GM18951 (cell line): ENCODE measurements around the gene PIBF1.
"Not testable (repeated sequence)": the region's sequence is repeated elsewhere in the genome, so short reads cannot be mapped to it uniquely, and the experiment has no call there.

Experiments used
- POLR2A ChIP-seq: IDR thresholded peaks from 4 replicates; pipeline ENCODE4 v1.6.1; 2011; ENCODE audit warnings: mild to moderate bottlenecking; ENCODE audit not compliant: insufficient read length, insufficient read depth; ENCODE audit errors: extremely low read depth
- in situ Hi-C: fragments of 300-500 bp; cut with MboI; formaldehyde crosslinking; loops from one replicate; pipeline ENCODE4 v1.12.0; 2022; ENCODE audit warnings: low sequenced_read_pairs, mixed read lengths, inconsistent platforms; ENCODE audit not compliant: unreplicated experiment

Gene PIBF1

GRCh38 chr13:73036566-73036965, 254.6 kb downstream of the PIBF1 start:
- in situ Hi-C loops, result no loop called here
- no peak for TF ChIP-seq POLR2A

DNA sequence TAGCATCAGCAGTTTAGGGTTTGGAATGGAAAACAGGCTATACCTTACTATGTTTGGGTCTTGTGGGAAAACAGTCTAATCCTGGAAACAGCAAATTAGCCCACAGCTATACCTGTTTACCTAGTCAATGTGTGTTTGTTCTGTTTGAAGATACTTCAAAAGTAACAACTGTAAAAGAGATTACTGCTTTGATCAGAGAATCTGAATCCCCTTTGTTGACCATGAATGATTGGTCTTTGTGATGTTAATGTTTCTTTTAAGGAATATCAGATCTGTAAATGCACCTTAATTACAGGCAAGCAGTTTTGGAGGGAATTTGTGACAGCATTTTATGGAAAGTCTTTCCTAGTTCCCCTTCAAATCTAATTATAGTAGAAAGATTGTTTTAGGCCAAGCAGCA, 256.1 kb downstream of the PIBF1 start:
- no peak for TF ChIP-seq POLR2A
- in situ Hi-C loops, result no loop called here

- no peak for TF ChIP-seq POLR2A
- in situ Hi-C loops, result no loop called here
These were observed 257.5 kb downstream of the PIBF1 start for GRCh38 chr13:73039201-73040108.

- no peak for TF ChIP-seq POLR2A
- in situ Hi-C loops, result no loop called here
These were observed 258.6 kb downstream of the PIBF1 start for GRCh38 chr13:73040484-73040883.

GRCh38 chr13:73040968-73041596, 259.1 kb downstream of the PIBF1 start:
- in situ Hi-C loops, result no loop called here

DNA sequence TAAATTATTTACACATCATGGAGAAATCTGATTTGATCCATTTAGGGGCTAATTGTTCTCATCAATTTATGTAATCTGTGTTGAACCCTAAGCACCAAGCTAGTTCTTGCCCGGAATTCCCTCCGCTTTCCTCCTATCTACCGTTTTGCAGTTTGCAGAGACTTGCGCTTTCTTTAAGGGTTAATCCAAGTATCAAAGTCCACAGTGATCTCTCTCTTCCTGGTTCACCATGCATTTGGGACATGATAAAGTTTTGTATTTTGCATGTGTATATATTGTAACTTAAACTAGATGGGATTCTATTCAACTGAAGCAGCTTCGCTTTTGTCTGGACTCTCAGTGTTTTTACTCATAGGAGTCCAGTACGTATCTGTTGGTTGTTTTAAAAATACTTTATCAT, 263.1 kb downstream of the PIBF1 start:
- in situ Hi-C loops, result no loop called here
- TF ChIP-seq POLR2A, result no peak

More at GRCh38 chr13:73040968-73041596, 259.1 kb downstream of the PIBF1 start:
- no peak for TF ChIP-seq POLR2A

- in situ Hi-C loops, result not testable (repeated sequence)
These were observed 266.7 kb downstream of the PIBF1 start for GRCh38 chr13:73048615-73049014.

DNA sequence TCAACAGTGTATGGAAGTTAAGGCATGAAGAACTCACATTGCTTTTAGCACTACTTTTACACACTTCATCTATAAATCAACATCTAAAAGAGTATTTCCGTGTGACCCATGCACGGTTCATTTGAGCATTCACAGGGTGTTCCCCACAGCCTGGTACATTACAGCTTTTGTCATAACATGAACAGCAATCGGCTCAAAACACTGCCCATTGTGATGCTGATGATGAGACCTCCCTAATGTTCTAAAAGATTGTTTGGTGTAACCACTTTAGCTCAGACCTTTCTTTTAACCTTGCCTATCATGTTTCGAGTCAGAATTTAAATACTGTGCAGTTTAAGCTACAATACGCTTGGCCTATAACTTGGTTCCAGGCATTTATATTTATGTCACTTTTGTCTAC, 272.8 kb downstream of the PIBF1 start:
- in situ Hi-C loops, result no loop called here
- no peak for TF ChIP-seq POLR2A

GRCh38 chr13:73055813-73056564, 274.1 kb downstream of the PIBF1 start:
- no peak for TF ChIP-seq POLR2A
- in situ Hi-C loops, result no loop called here

DNA sequence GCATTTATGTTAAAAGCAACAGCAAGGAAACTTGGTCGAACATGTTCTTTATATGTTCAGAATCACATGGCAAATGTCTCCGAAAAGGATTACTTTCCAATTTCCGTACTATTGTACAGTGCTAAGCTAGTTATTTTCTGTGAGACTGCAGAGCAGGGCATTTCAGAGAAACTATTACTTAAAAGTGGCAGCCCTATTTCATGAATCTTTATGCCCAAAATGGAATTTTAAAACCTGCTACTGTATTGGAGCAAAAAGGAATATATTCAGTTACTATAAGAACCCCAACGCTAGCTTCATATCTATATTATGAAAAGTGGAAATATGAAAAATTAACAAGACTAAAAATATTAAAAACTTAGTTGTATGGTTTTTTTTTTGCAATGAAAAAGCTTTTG, 274.6 kb downstream of the PIBF1 start:
- in situ Hi-C loops, result no loop called here
- TF ChIP-seq POLR2A, result no peak

GRCh38 chr13:73057284-73058063, 275.5 kb downstream of the PIBF1 start:
- in situ Hi-C loops, result no loop called here
- no peak for TF ChIP-seq POLR2A

GRCh38 chr13:73058064-73058313, 276.1 kb downstream of the PIBF1 start:
- no peak for TF ChIP-seq POLR2A
- in situ Hi-C loops, result no loop called here

- TF ChIP-seq POLR2A, result no peak
- in situ Hi-C loops, result no loop called here
These were observed 276.5 kb downstream of the PIBF1 start for GRCh38 chr13:73058432-73058735.
